Measurements from ENCODE around the gene DPY19L3.

The DPY19L3 gene

GRCh38 chr19:32415246-32415645 lies 9.7 kb downstream of the DPY19L3 start:
- ChIA-PET POLR2A (no interaction called here), CTCF (no interaction called here)
- no peak for TF ChIP-seq CTCF (IDR thresholded peaks at IDR 0.05; ENCODE audit: insufficient read depth, low read length, missing control alignments)
- no peak for DNase-seq (ENCODE audit: low read depth, low spot score)
- no peak overlapping the region for H3K4me3 ChIP-seq (ENCODE audit: low read depth, low read length)

- ChIA-PET CTCF (no interaction called here), POLR2A (no interaction called here)
Observed at GRCh38 chr19:32415669-32416068, 10.1 kb downstream of the DPY19L3 start.

GRCh38 chr19:32416749-32417456 lies 11.3 kb downstream of the DPY19L3 start:
- H3K4me3 ChIP-seq (ENCODE audit: low read depth, low read length), result no peak overlapping the region
- POLR2A ChIA-PET, result no interaction called here
- DNase-seq (ENCODE audit: low read depth, low spot score), result no peak
- CTCF ChIA-PET, result interaction anchor here (1.2 kb wide), 1 partner anchor 77 kb away, joined by 7 read pairs; no protein-coding TSS in a partner anchor
- no peak for TF ChIP-seq CTCF (IDR thresholded peaks at IDR 0.05; ENCODE audit: insufficient read depth, low read length, missing control alignments)

More at GRCh38 chr19:32415669-32416068, 10.1 kb downstream of the DPY19L3 start:
- DNase-seq (ENCODE audit: low read depth, low spot score), result no peak
- no peak overlapping the region for H3K4me3 ChIP-seq (ENCODE audit: low read depth, low read length)
- TF ChIP-seq CTCF (IDR thresholded peaks at IDR 0.05; ENCODE audit: insufficient read depth, low read length, missing control alignments), result no peak

- TF ChIP-seq CTCF (IDR thresholded peaks at IDR 0.05; ENCODE audit: insufficient read depth, low read length, missing control alignments), result no peak
- CTCF ChIA-PET, result interaction anchor here (1.2 to 1.3 kb wide), 2 partner anchors 48 to 79 kb away, joined by 4 to 7 read pairs; no protein-coding TSS in a partner anchor
- POLR2A ChIA-PET, result no interaction called here
- no peak overlapping the region for H3K4me3 ChIP-seq (ENCODE audit: low read depth, low read length)
- no peak for DNase-seq (ENCODE audit: low read depth, low spot score)
Observed at GRCh38 chr19:32418155-32418554, 12.6 kb downstream of the DPY19L3 start.

GRCh38 chr19:32421589-32422361 lies 16.2 kb downstream of the DPY19L3 start:
- ChIA-PET POLR2A (no interaction called here), CTCF (no interaction called here)

More at GRCh38 chr19:32421589-32422361, 16.2 kb downstream of the DPY19L3 start:
- DNase-seq (ENCODE audit: low read depth, low spot score), result no peak
- no peak for TF ChIP-seq CTCF (IDR thresholded peaks at IDR 0.05; ENCODE audit: insufficient read depth, low read length, missing control alignments)
- no peak overlapping the region for H3K4me3 ChIP-seq (ENCODE audit: low read depth, low read length)

Data from AG04449 (cell line).